ENCODE results near the gene MAD2L2.
A peak's percentile ranks its signal among the peaks of the same experiment; 100 is the strongest.

Gene MAD2L2

DNA sequence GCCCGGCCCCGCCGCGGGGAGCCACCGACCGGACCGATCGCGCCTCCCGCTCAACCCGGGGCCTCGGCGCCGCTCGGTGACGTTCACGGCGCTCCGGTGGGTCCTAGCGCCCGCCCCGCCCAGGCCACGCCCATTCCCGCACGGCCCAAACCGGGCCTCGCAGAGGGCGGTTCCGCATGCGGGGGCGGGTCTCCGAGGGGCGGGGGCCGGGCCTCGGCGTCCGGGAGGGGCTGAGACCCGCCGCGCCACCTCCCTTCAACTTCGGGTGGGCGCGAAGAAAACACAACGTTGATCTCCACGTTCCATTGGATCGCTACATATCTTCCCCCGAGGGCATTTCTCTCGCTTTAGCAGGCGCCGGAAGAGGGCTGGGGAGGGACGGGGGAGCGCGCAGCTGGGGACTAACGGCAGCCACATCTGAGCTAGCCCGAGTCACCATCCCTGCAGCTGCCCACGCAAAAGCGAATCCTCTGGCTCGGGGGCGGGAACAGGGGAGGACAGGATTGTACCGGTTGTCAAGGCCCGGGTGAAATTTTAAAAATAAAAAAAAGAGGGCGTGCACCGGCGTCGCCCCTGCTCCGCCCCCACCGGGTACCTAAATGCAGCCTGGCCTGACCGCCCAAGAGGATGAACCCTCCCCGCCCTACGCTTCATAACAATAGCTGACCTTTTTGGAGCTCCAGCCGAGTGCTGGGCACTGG, at the start of gene MAD2L2:
MAD2L2 (minus strand) TSS at position 78 of the 701 bp plus-strand sequence. CDS start 547 bp downstream, outside the sequence.
- peak; percentile 89 for DNase-seq

DNA sequence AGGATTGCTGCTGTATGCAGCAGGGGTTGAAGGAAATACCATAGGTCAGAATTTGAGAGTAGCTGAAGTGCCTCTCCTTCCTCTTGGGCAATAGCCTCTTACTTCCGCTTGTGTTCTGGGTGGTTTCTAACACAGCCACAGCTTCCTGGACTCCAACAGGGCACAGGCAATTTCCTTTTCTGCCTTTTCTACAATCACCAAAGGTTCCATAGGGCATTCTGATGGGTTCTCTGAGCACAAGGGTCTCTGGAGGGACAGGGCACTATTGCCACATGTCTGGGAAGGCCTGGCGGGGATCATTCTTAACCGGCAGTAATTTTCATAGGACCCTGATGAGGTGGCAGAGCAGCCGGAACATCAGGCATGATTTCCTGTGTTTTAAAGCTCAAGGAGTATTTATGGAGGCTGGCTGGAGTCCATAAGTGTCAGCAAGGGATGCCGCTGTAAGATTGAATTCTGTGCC, 49.5 kb upstream of the MAD2L2 start:
- peak; percentile 17 for DNase-seq

- no peak for DNase-seq
These were observed 48.8 kb upstream of the MAD2L2 start for GRCh38 chr1:11729498-11730428.

GRCh38 chr1:11729155-11729497, 48.2 kb upstream of the MAD2L2 start:
- DNase-seq: no peak

DNA sequence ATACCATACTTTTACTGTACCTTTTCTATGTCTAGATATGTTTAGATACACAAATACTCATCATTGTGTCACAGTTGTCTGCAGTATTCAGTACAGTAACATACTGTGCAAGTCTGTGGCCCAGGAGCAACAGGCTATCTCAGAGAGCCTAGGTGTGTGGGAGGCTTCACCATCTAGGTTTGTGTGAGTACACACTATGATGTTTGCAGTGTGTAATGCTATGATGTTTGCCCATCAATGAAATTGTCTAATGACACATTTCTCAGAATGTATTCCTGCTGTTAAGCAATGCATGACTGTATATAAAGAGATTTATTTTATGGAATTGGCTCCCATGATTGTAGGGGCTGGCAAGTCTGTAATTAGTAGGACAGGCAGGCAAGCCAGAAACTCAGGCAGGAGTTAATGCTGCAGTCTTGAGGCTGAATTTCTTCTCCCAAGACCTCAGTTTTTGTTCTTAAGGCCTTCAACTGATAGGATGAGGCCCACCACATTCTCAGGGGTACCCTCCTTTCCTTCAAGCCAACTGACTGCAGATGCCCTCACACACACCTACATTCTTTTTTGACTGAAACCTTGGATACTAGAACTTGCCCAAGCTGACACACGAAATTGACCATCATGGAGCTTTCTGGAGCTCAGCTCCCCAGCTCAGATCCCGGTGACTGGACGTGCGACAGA, 47.3 kb upstream of the MAD2L2 start:
- no peak for DNase-seq

DNA sequence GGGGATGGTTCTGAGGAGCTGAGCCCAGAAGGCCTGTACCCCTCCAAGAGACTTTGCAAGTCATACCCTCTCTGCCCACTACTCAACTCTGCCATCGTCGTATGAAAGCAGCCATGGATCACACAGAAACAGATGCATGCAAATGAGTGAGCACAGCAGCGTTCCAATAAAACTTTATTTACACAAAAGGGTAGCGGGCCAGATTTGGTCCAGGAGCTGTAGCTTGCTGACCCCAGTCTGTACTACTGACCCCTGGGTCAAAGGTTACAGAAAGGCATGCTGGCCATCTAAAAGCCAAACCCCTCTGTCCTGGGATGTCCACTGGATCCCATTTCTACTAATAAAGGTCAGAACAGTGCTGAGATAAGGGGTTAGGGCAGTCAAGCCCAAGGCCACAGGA, 46.2 kb upstream of the MAD2L2 start:
- DNase-seq: no peak

- DNase-seq: no peak
These were observed 44.7 kb upstream of the MAD2L2 start for GRCh38 chr1:11725616-11726015.

DNA sequence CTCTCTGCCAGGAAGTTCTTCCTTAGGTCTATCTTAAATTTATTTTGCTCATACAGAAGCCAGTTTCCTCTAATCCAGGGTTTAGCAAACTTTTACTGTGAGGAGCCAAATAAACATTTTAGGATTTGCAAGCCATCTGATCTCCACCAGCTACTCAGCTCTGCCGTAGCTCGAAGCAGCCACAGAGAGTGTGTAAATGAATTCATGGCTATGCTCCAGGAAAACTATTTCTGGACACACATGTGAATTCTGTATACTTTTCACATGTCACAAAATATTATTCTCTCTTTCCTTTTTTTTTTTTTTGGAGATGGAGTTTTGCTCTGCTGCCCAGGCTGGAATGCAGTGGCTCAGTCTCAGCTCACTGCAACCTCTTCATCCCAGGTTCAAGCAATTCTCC, 41.6 kb upstream of the MAD2L2 start:
- DNase-seq: no peak

GRCh38 chr1:11721311-11721710, 40.4 kb upstream of the MAD2L2 start:
- DNase-seq: no peak

GRCh38 chr1:11720525-11720924, 39.6 kb upstream of the MAD2L2 start:
- DNase-seq: peak; percentile 13

- no peak for DNase-seq
These were observed 39.1 kb upstream of the MAD2L2 start for GRCh38 chr1:11720033-11720376.

GRCh38 chr1:11719313-11720032, 38.5 kb upstream of the MAD2L2 start:
- peak; percentile 85 for DNase-seq

DNA sequence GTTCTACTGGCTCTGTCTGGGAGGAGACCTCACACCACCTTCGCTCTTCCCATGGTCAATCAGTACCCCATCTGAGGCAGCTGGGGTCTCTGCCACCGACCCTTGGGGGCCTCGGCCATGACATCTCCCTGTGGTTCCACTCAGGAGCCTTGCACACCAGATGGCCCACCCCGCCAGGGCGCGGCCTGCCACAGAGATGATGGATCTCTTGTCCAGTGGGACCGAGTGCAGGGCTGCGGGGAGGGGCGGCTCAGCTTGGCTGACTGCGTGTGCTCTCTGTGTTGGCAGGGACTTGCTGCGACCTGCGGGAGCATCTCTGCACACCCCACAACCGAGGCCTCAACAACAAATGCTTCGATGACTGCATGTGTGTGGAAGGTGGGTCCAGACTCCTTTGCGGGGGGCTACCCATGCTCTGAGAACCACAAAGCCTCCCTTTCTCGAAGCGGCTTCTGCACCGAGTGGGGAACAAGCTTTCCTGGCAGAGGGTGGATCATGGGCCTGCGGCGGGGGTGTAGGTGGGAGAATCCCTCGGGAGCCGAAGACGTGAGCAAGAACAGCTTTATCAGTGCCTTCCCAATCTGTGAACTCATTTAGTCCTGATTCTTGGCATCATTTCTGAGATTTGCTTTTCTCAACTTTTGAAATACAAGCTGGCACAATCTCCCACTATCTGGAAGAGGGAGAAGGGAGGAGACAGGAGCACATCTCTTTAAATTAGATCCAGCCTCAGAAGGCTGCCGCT, 34.1 kb upstream of the MAD2L2 start:
- DNase-seq: no peak

DNA sequence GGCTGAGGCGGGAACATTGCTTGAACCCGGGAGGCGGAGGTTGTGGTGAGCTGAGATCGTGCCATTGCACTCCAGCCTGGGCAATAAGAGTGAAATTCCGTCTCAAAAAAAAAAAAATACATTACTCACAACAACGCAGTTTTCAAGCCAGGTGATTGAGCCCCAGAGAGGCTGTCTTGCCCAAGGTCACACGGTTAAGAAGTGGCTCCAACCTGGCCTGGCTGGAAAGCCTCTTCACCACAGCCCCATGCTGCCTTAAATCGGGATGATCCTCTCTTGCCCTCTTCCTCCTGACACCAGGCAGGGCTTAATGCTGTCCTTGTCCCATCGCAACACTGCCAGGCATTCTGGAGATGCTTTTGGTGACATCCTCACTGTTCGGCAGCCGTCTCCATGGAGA, 32.1 kb upstream of the MAD2L2 start:
- DNase-seq: no peak

- DNase-seq: no peak
These were observed 31.3 kb upstream of the MAD2L2 start for GRCh38 chr1:11712285-11712684.

GRCh38 chr1:11711490-11711889, 30.5 kb upstream of the MAD2L2 start:
- no peak for DNase-seq

DNA sequence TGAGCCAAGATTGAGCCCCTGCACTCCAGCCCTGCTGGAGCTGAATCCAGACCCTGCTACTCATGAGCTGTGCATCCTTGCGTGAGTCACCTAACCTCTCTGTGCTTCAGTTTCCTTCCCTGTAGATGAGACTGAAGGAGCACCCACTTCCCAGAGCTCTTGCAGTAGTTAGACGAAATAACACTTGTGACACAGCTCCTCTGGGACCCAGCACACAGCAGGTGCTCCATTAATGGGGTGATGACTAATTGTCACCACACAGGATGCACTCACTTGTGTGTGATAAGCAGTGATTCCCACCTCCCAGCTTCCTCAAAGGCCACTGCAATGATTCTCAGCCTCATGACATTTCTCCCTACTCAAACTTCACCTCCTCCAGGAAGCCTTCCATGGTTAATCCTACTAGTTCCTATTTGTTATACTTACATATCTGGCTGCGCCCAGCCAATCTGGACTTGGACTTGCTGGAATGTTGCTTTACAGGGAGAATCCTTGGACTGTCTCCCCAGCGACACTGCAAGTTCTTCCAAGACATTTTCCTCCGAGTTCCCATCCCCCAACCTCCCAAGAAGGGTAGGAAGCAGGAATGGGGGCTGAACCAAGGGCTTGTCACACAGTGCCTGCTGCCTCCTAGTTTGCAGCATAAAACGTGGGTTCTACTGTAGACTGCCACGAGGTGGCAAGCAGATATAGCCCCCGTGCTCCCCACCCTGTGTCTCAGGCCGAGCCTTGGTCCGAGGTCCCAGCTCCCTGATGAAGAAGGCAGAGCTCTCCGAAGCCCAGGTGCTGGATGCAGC, 27.8 kb upstream of the MAD2L2 start:
- DNase-seq: no peak

GRCh38 chr1:11707621-11708276, 26.8 kb upstream of the MAD2L2 start:
- DNase-seq: peak; percentile 20

DNA sequence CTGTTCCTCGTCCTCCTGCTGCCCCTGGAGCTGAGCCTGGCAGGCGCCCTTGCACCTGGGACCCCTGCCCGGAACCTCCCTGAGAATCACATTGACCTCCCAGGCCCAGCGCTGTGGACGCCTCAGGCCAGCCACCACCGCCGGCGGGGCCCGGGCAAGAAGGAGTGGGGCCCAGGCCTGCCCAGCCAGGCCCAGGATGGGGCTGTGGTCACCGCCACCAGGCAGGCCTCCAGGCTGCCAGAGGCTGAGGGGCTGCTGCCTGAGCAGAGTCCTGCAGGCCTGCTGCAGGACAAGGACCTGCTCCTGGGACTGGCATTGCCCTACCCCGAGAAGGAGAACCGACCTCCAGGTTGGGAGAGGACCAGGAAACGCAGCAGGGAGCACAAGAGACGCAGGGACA, 25.3 kb upstream of the MAD2L2 start:
- no peak for DNase-seq

- no peak for DNase-seq
These were observed 24.6 kb upstream of the MAD2L2 start for GRCh38 chr1:11705596-11705995.

Data from midbrain (tissue), 1 donor.